ENCODE measurements around the gene HJURP.

Gene HJURP

GRCh38 chr2:233832414-233832813, 21.9 kb downstream of the HJURP start:
- no peaks in the 10 kb centered on the region for H3K36me3 ChIP-seq
- no peak overlapping the region for H3K27ac ChIP-seq
- intact Hi-C loops (cut with DNase I; ENCODE audit: low total_unique reads): no loop called here
- DNase-seq: no peak
- H3K27me3 ChIP-seq: peaks cover 0 to 3% of the 10 kb centered on the region in 2 donors
- no peak overlapping the region for H3K4me3 ChIP-seq
- H3K9me3 ChIP-seq: no peaks in the 10 kb centered on the region
- no peaks in the 10 kb centered on the region for H3K4me1 ChIP-seq
- no peak for TF ChIP-seq CTCF (IDR thresholded peaks at IDR 0.05)

- H3K36me3 ChIP-seq: no peaks in the 10 kb centered on the region
- intact Hi-C loops (cut with DNase I; ENCODE audit: low total_unique reads): no loop called here
- no peaks in the 10 kb centered on the region for H3K4me1 ChIP-seq
- no peak overlapping the region for H3K27ac ChIP-seq
- H3K27me3 ChIP-seq: peaks cover 0 to 3% of the 10 kb centered on the region in 2 donors
- H3K4me3 ChIP-seq: no peak overlapping the region
- peaks cover 0 to under 1% (median 0%) of the 10 kb centered on the region in 3 donors for H3K9me3 ChIP-seq
- DNase-seq: no peak
- no peak for TF ChIP-seq CTCF (IDR thresholded peaks at IDR 0.05)
Measured at GRCh38 chr2:233831861-233832260, 22.5 kb downstream of the HJURP start.

GRCh38 chr2:233831011-233831721, 23.2 kb downstream of the HJURP start:
- DNase-seq: peak in 1 of 2 donors; percentile 53
- H3K27me3 ChIP-seq: peaks cover 0 to 3% of the 10 kb centered on the region in 2 donors
- no peaks in the 10 kb centered on the region for H3K36me3 ChIP-seq
- no peak overlapping the region for H3K4me3 ChIP-seq
- H3K4me1 ChIP-seq: no peaks in the 10 kb centered on the region
- peaks cover 0 to 7% (median 0%) of the 10 kb centered on the region in 3 donors for H3K9me3 ChIP-seq
- H3K27ac ChIP-seq: no peak overlapping the region
- intact Hi-C loops (cut with DNase I; ENCODE audit: low total_unique reads): no loop called here
- TF ChIP-seq CTCF (IDR thresholded peaks at IDR 0.05): no peak

GRCh38 chr2:233830111-233830802, 24.1 kb downstream of the HJURP start:
- H3K4me3 ChIP-seq: no peak overlapping the region
- H3K27me3 ChIP-seq: peaks cover 0 to 3% of the 10 kb centered on the region in 2 donors
- no peaks in the 10 kb centered on the region for H3K36me3 ChIP-seq
- TF ChIP-seq CTCF (IDR thresholded peaks at IDR 0.05): no peak
- peak in 1 of 2 donors; percentile 60 for DNase-seq
- H3K9me3 ChIP-seq: peaks cover 0 to 10% (median 0%) of the 10 kb centered on the region in 3 donors
- no peak overlapping the region for H3K27ac ChIP-seq
- intact Hi-C loops (cut with DNase I; ENCODE audit: low total_unique reads): no loop called here
- no peaks in the 10 kb centered on the region for H3K4me1 ChIP-seq

DNA sequence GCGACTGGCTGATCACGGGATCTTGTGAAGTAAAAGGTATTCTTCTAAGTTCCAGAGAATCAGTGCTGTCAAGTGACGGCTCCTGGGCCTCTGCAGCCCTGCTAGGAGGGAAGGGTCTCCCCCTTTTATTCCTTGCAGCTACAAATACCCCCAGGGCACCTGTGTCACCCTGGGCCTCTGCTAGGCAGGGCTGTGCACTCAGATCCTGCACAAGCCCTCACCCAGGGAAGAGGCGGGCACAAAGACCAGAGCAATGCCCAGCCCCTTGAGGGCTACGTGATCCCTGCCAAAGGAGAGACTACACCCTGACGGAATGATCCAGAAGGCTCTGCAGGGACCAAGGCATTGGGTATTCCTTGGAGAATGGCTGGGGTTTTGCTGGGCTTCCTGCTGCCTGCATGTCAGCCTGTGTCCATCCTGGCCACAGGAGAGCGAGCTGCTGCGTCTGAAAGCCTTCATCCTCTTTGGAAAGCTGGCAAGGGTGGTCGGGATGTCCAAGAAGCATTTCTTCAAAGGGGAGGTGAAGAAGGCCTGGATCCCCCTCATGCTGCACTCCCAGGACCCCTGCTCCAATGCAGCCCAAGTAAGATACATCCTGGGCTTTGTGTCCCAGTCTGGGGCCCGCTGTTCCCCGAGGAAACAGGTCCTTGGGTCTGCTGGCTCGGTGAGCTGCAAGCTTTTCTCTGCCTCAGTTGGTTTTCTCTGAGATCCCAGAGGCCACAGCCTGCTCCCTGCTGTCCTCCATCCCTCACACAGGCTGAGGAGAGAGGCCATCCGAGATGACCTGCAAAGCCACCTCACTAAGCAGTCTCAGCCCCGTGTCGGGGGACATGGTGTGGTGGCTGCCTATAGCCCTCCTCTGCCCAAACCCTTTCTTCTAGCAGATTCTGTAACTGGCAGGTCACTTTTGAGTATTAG, 24.9 kb downstream of the HJURP start:
- no peak for TF ChIP-seq CTCF (IDR thresholded peaks at IDR 0.05)
- peak in 1 of 2 donors; percentile 28 for DNase-seq
- Histone ChIP-seq H3K36me3 (no peaks in the 10 kb centered on the region), H3K27ac (no peak overlapping the region), H3K27me3 (peaks cover 0 to 3% of the 10 kb centered on the region in 2 donors), H3K4me3 (no peak overlapping the region), H3K4me1 (no peaks in the 10 kb centered on the region), H3K9me3 (peaks cover 0 to 10% (median 0%) of the 10 kb centered on the region in 3 donors)
- intact Hi-C loops (cut with DNase I; ENCODE audit: low total_unique reads): no loop called here
